HG03196 (cell line): Measurements from ENCODE around the gene SNRNP27.
A peak's percentile ranks its signal among the peaks of the same experiment; 100 is the strongest.
"Not testable (repeated sequence)": the region's sequence is repeated elsewhere in the genome, so short reads cannot be mapped to it uniquely, and the experiment has no call there.

Experiments
- ATAC-seq: cut with Tn5 transposase; IDR thresholded peaks from one replicate; pipeline ENCODE4 v1.9.1; 2021; ENCODE audit not compliant: unreplicated experiment

SNRNP27 gene

DNA sequence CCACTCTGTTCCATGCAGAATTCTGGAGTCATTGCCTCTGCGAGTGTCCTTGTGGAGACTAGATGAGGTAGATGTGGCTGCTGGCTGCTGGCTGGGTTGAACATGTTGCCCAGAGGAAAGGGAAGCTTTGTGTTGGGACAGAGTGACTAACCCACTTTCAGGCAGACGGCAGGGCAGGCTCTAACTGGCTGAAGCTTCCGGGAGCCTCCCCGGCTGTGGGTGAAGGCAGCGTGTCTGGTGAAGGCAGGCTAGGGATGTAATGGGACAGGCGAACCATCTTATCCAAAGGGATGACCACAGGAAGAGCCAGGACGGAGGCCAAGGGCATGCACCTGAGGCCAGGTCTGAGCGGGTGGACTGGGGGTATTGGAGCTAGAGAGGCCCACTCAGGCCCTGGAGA lies 51.7 kb downstream of the SNRNP27 start:
- no peak for ATAC-seq

- no peak for ATAC-seq
Observed at GRCh38 chr2:69945941-69946340, 52.2 kb downstream of the SNRNP27 start.

DNA sequence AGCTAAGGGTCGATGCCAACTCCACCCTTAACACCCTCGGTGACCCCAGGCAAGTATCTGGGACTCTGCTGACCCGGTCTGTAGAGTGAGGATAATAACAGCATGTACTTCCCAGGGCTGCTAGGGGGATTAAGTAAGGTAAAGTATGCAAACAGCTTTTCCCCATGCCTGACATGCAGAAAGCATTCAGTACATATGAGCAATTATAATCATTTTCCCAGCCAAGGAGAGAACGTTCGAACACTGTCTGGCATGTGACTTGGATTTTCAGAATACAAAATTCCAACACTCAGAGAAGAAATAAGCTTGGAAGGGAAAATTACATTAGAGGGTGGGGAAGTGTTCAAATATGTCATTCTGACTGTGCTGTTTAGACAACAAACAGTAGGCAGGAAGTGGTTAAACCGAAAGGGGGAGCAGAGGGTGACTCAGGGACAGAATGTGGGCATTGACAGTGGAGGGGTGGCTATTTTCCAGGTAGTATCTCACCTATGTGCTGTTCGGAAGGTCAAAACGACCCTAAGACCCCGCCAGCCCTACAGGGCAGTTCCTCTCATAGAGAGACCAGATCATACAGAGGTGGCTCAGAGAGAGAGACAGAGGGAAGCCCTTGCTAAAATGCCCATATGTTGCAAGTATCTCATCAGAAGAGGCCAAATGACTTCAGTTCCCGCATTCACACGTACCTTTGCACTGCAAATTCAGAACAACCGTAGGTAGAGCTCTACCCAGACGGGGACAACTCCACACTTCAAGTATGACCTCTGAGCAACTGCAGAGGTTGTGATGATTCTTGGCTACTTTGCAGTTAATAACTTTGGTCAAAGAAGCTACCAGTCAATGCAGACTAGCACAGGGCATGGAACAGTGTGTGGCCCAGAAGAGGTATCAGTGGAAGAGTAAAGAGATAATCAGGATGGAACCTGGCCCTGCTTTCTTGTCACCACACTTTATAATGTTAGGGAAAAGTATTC lies 52.9 kb downstream of the SNRNP27 start:
- ATAC-seq: peak; percentile 90

DNA sequence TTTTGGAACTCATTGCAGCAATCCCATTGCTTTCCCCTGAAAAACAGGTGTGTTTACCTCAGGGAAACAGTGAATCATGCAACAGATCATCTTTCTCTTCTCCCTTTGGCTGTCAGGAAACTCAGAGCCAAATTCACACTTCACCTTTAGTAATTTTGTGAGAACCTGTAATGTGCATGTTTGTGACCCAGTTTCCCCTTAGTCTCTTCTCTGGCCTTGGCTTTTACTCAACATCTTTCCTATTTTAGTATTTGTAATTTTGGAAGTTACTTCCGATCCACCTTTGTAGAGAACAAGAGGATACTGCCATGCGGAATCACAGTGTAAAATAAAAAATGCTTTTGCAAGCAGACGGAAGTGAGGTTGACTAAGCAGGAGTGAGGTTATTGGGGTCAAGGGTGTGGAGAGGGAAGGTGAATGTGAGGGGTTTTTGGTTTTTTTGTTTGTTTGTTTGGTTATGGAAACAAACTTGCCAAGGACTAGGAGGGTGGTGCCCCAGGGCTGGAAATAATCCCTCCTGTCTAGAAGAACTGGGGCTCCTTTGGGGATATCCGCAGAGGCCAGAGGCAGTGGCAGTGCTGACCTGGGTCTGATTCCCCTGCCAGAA lies 53.7 kb downstream of the SNRNP27 start:
- no peak for ATAC-seq

DNA sequence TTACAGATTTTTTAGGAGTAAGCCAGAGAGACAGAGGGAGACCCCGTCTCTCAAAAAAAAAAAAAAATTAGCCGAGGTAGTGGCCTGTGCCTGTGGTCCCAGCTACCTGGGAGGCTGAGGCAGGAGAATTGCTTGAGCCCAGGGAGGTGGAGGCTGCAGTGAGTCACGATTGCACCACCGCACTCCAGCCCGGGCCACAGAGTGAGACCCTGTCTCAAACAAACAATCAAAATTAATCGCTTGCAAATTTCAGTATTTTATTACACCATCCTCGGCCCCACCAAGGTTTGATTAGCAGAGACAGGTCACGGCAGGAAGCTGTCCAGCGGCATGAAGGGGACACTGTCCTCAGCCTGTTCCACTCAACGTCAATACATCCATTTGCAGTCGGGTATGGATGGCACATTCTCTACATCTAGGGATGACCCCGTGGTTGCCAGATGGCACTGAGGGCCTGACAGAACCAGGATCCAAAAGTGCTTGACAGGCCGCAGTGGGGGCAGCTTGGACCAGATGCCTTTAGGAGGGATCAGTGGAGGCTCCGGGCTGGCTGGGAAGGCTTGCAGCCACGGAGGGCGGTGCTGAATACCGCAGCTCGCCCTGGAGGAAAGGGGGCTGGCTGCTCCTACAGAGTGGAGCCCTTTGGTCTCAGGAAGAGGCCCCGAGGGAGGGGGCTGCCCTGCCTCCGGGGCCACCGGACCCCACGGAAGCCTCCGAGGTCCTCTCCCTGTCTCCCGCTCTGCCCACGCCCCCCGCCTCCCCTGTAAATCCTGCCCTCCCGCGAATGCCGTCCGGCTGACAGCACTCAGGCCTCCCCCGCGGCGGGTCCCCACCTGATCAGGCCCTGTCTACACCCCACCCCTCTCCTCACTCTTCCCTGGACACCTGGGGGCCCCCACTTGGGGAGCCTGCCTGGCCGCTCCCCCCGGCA lies 54.5 kb downstream of the SNRNP27 start:
- ATAC-seq: no peak

DNA sequence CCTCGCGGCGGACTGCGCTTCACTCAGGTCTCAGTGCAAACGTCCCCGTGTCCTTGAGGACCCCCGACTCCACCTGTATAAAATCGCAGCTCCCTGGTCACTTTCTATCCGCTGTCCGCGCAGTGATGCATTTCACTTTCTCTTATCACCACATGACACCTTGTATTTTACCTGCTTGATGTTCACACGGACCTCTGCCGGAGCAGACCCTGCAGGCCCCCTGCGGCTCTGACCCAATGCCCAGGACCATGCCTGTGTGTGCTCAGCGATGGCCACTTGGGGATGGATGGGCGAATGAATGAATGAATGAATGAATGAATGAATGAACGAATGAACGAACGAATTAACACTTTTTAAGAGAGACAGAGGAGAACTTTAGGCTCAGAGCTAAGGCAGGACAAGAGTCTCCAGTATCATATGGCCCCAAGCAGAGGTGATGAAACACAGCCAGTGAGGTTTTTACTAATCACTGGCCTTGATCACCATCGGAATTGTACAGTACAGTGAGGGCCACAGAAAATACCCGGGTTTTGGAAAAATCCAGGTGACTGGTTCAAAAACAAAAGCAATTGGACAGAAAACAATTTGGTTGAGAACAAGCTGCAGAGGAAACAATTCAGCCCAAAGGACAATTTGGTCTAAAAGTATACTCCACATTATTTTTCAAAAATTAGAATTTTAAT lies 55.3 kb downstream of the SNRNP27 start:
- no peak for ATAC-seq

DNA sequence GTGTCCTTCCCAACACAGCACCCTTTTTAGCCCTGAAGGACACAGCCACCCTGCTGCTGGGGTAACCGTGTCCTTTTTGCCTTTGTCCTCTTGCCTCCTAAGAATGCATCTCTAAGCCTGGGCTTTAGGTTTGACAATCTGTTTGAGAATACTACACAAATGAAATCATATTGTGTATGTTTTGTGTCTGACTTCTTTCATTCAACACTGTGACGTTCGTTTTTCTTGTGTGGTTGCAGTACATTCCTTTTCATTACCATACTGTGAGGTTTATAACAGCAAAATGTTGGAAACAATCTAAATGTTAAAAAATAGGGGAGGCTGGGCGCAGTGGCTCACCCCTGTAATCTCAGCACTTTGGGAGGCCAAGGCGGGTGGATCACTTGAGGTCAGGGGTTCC lies 56.5 kb downstream of the SNRNP27 start:
- no peak for ATAC-seq

DNA sequence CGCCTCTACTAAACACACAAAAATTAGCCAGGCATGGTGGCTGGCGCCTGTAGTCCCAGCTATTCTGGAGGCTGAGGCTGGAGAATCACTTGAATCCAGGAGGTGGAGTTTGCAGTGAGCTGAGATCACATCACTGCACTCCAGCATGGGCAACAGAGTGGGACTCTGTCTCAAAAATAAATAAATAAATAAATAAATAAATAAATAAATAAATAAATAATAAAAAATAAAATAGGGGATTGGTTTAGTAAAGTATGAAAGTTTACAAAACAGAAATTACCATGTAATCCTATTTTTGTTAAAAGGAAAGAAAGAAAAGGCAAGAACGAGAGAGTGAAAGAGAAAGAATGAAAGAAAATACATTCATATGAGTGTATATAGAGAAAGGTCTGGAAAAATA lies 56.9 kb downstream of the SNRNP27 start:
- not testable (repeated sequence) for ATAC-seq

DNA sequence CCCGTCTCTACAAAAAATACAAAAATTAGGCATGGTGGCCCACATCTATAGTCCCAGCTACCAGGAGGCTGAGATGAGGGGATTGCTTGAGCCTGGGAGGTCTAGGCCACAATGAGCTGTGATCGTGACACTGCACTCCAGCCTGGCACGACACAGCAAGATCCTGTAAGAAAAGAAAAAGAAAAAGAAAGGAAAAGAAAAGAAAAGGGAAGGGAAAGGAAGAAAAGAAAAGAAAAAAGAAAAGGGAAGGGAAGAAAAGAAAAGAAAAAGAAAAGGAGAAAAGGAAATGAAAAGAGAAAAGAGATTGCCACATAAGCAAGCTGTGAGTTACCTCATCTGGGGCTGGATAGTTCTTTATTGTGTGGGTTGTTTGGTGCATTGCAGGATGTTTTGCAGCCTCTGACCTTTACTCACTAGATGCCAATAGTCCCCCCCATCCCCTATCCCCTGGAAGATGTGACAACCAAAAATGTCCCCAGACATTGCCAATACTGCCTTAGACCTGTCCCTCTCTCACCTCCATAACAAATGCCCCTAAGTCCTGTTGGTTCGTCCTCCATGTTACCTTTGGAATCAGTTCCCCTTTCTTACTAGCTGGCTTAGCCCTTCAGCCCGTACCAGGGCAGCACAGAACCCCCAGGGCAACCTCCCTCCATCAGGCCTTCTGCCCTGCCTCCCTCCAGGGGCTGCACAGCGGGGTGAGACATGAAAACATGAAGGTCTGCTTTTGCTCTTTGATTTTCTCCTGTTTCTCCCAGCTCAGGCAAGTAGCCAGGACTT lies 58.8 kb downstream of the SNRNP27 start:
- ATAC-seq: no peak

DNA sequence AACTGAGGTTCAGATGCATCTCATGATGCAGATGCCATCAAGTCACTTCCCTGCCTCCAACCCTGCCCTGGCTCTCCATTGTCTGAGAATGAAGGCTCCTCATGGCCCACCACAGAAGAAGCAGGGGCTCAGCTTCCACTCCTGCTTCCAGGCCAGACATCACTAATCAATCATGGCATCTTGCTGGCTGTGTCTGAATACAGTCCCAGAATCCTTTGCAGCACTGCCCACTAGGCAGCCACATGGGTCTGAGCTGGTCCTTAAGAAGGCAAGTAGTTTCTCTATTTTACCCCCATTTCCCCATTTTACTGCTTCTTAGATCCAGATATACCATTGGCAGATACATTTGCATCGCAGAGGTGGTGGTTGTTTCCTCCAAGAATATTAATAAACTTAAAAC lies 60.3 kb downstream of the SNRNP27 start:
- ATAC-seq: no peak
